Effector memory CD4-positive, alpha-beta T cell (primary cell): ENCODE data around the gene MAPKAP1.

Experiments
- DNase-seq, 3 donors: peaks; one replicate each; pipeline ENCODE4 v3.0.0-alpha.2; 2020
- H3K27ac ChIP-seq: 2 replicates; pipeline ENCODE4 v1.7.0; 2013; ENCODE audit warnings: mild to moderate bottlenecking, low read length, moderate library complexity; ENCODE audit not compliant: insufficient read depth, poor library complexity, severe bottlenecking
- H3K27me3 ChIP-seq: replicated peaks from 2 replicates; pipeline ENCODE4 v1.7.0; 2013; ENCODE audit warnings: mild to moderate bottlenecking, low read length; ENCODE audit not compliant: insufficient read depth, control insufficient read depth, poor library complexity, severe bottlenecking
- H3K36me3 ChIP-seq: 2 replicates; pipeline ENCODE4 v1.7.0; 2013; ENCODE audit warnings: mild to moderate bottlenecking, low read length, moderate library complexity; ENCODE audit not compliant: control insufficient read depth, insufficient read depth
- H3K4me1 ChIP-seq: 2 replicates; pipeline ENCODE4 v1.7.0; 2013; ENCODE audit warnings: low read length, mild to moderate bottlenecking; ENCODE audit not compliant: control insufficient read depth, insufficient read depth, poor library complexity, severe bottlenecking
- H3K4me3 ChIP-seq: 2 replicates; pipeline ENCODE4 v1.7.0; 2013; ENCODE audit warnings: low read length, low read depth, mild to moderate bottlenecking; ENCODE audit not compliant: insufficient read depth, poor library complexity, severe bottlenecking
- H3K9me3 ChIP-seq: 2 replicates; pipeline ENCODE4 v1.7.0; 2013; ENCODE audit warnings: mild to moderate bottlenecking, low read length, moderate library complexity; ENCODE audit not compliant: control insufficient read depth

MAPKAP1 gene

GRCh38 chr9:125484350-125485282 lies 222.4 kb downstream of the MAPKAP1 start:
- H3K9me3 ChIP-seq: no peaks in the 10 kb centered on the region
- no peaks in the 10 kb centered on the region for H3K36me3 ChIP-seq
- no peak for DNase-seq
- H3K27me3 ChIP-seq: no peaks in the 10 kb centered on the region
- H3K4me1 ChIP-seq: no peaks in the 10 kb centered on the region
- no peak overlapping the region for H3K27ac ChIP-seq
- no peak overlapping the region for H3K4me3 ChIP-seq

- Histone ChIP-seq H3K4me1 (no peaks in the 10 kb centered on the region), H3K27ac (no peak overlapping the region), H3K4me3 (no peak overlapping the region), H3K9me3 (no peaks in the 10 kb centered on the region), H3K27me3 (no peaks in the 10 kb centered on the region), H3K36me3 (no peaks in the 10 kb centered on the region)
- DNase-seq: no peak
These were observed 223.3 kb downstream of the MAPKAP1 start for GRCh38 chr9:125483697-125484096.

GRCh38 chr9:125479846-125480615 lies 227.0 kb downstream of the MAPKAP1 start:
- H3K36me3 ChIP-seq: no peaks in the 10 kb centered on the region
- H3K4me1 ChIP-seq: no peaks in the 10 kb centered on the region
- H3K27me3 ChIP-seq: no peaks in the 10 kb centered on the region
- no peak for DNase-seq
- no peaks in the 10 kb centered on the region for H3K9me3 ChIP-seq
- H3K27ac ChIP-seq: no peak overlapping the region
- no peak overlapping the region for H3K4me3 ChIP-seq

- no peaks in the 10 kb centered on the region for H3K27me3 ChIP-seq
- H3K27ac ChIP-seq: no peak overlapping the region
- peaks cover 2% of the 10 kb centered on the region for H3K36me3 ChIP-seq
- H3K4me1 ChIP-seq: no peaks in the 10 kb centered on the region
- H3K4me3 ChIP-seq: no peak overlapping the region
- no peak for DNase-seq
- H3K9me3 ChIP-seq: no peaks in the 10 kb centered on the region
These were observed 229.9 kb downstream of the MAPKAP1 start for GRCh38 chr9:125477089-125477544.

GRCh38 chr9:125476645-125477044 lies 230.4 kb downstream of the MAPKAP1 start:
- Histone ChIP-seq H3K27me3 (no peaks in the 10 kb centered on the region), H3K4me1 (no peaks in the 10 kb centered on the region), H3K36me3 (peaks cover 5% of the 10 kb centered on the region), H3K27ac (no peak overlapping the region), H3K4me3 (no peak overlapping the region), H3K9me3 (no peaks in the 10 kb centered on the region)
- DNase-seq: no peak

- H3K4me3 ChIP-seq: no peak overlapping the region
- peaks cover 5% of the 10 kb centered on the region for H3K36me3 ChIP-seq
- H3K27me3 ChIP-seq: no peaks in the 10 kb centered on the region
- no peak for DNase-seq
- H3K27ac ChIP-seq: no peak overlapping the region
- H3K9me3 ChIP-seq: no peaks in the 10 kb centered on the region
- no peaks in the 10 kb centered on the region for H3K4me1 ChIP-seq
These were observed 231.6 kb downstream of the MAPKAP1 start for GRCh38 chr9:125475385-125475784.

GRCh38 chr9:125472926-125473701 lies 233.9 kb downstream of the MAPKAP1 start:
- H3K27me3 ChIP-seq: no peaks in the 10 kb centered on the region
- H3K4me1 ChIP-seq: no peaks in the 10 kb centered on the region
- peaks cover 14% of the 10 kb centered on the region for H3K36me3 ChIP-seq
- H3K4me3 ChIP-seq: no peak overlapping the region
- no peak for DNase-seq
- no peaks in the 10 kb centered on the region for H3K9me3 ChIP-seq
- H3K27ac ChIP-seq: no peak overlapping the region

GRCh38 chr9:125472562-125472925 lies 234.5 kb downstream of the MAPKAP1 start:
- Histone ChIP-seq H3K4me1 (no peaks in the 10 kb centered on the region), H3K27ac (no peak overlapping the region), H3K9me3 (no peaks in the 10 kb centered on the region), H3K27me3 (no peaks in the 10 kb centered on the region), H3K4me3 (no peak overlapping the region), H3K36me3 (peaks cover 19% of the 10 kb centered on the region)
- no peak for DNase-seq

GRCh38 chr9:125470767-125471580 lies 236.0 kb downstream of the MAPKAP1 start:
- H3K4me3 ChIP-seq: no peak overlapping the region
- no peak for DNase-seq
- no peak overlapping the region for H3K27ac ChIP-seq
- H3K9me3 ChIP-seq: no peaks in the 10 kb centered on the region
- peaks cover 27% of the 10 kb centered on the region for H3K36me3 ChIP-seq
- H3K27me3 ChIP-seq: no peaks in the 10 kb centered on the region
- no peaks in the 10 kb centered on the region for H3K4me1 ChIP-seq
